Measurements from ENCODE around the gene PRICKLE4. TPM values are rescaled to one million over a fixed set of nuclear protein-coding genes. Genes with fewer than 3 reads are reported as not detected.

PRICKLE4 gene
- total RNA-seq, 1 donor from 2014 or later = not detected

DNA sequence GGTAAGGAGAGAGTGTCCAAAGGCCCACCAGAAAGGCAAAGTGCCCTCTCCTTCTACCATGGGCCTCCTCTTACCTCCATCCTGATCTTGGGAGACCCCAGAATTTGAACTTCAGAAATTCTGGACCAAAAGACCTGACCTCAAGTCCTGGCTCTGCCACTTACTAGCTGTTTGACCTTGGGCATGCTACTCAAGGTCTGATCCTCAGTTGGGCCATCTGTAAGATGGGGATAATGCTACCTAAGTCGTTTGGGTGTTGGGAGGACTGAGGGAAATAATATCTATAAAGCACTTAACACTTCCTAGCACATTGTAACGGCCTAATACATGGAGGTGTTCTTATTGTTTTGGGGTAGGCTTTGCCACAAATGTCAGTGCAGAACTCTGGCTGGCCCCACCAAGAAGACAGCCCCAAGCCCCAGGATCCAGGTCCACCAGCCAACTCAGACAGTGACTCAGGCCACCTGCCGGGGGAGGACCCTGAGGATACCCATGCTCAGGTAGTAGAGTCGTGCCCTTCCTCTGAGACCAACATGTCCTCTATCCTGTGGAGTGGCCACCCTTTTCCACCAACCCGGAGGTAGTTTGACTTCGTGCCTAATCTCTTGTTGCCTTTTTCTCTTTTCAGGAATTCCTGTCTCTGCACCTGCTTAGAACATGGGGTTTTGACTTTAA, 2.7 kb downstream of the PRICKLE4 start:
- no peaks in the 10 kb centered on the region for H3K36me3 Mint-ChIP-seq
- H3K27me3 ChIP-seq = peaks cover 36% of the 10 kb centered on the region
- no peaks in the 10 kb centered on the region for H3K9me3 Mint-ChIP-seq
- H3K9ac ChIP-seq = no peak overlapping the region
- no peak overlapping the region for H3K4me2 ChIP-seq
- H3K36me3 ChIP-seq = no peaks in the 10 kb centered on the region
- H3F3A ChIP-seq (ENCODE audit: low read depth) = peaks cover 26% of the 10 kb centered on the region
- H3K27me3 Mint-ChIP-seq (ENCODE audit: insufficient read depth, low read depth) = peaks cover 9% of the 10 kb centered on the region
- H4K20me1 ChIP-seq (ENCODE audit: low read depth) = no peaks in the 10 kb centered on the region
- no peak overlapping the region for H3K27ac Mint-ChIP-seq
- H2AFZ ChIP-seq (replicated peaks) = no peak overlapping the region
- H3K27ac ChIP-seq = no peak overlapping the region
- TF ChIP-seq EZH2phosphoT487 (IDR thresholded peaks at IDR 0.05) (no peak), CTCF (IDR thresholded peaks at IDR 0.05) (no peak), EZH2 (IDR thresholded peaks at IDR 0.05) (no peak)
- no peak overlapping the region for H3K4me3 Mint-ChIP-seq
- H3K79me2 ChIP-seq (ENCODE audit: low read depth) = peaks cover 7% of the 10 kb centered on the region
- DNase-seq (ENCODE audit: low spot score) = no peak
- peaks cover 14% of the 10 kb centered on the region for H3K4me1 Mint-ChIP-seq
- H3K4me1 ChIP-seq = peaks cover 12% of the 10 kb centered on the region
- no peaks in the 10 kb centered on the region for H3K9me3 ChIP-seq (ENCODE audit: low read depth)
- H3K4me3 ChIP-seq = no peak overlapping the region

GRCh38 chr6:41784581-41785171, 4.1 kb downstream of the PRICKLE4 start:
- Mint-ChIP-seq H3K4me1 (peaks cover 12% of the 10 kb centered on the region), H3K9me3 (no peaks in the 10 kb centered on the region), H3K27me3 (ENCODE audit: insufficient read depth, low read depth) (peaks cover 9% of the 10 kb centered on the region), H3K36me3 (peaks cover 5% of the 10 kb centered on the region), H3K27ac (no peak overlapping the region), H3K4me3 (peak overlapping the region; percentile 98)
- no peak overlapping the region for H3K27ac ChIP-seq
- no peaks in the 10 kb centered on the region for H3K36me3 ChIP-seq
- no peak overlapping the region for H3K9ac ChIP-seq
- peaks cover 36% of the 10 kb centered on the region for H3F3A ChIP-seq (ENCODE audit: low read depth)
- no peak overlapping the region for H3K4me2 ChIP-seq
- peaks cover 5% of the 10 kb centered on the region for H3K4me1 ChIP-seq
- no peak overlapping the region for H2AFZ ChIP-seq (replicated peaks)
- no peak overlapping the region for H3K4me3 ChIP-seq
- no peaks in the 10 kb centered on the region for H4K20me1 ChIP-seq (ENCODE audit: low read depth)
- H3K9me3 ChIP-seq (ENCODE audit: low read depth) = no peaks in the 10 kb centered on the region
- peaks cover 21% of the 10 kb centered on the region for H3K79me2 ChIP-seq (ENCODE audit: low read depth)
- DNase-seq (ENCODE audit: low spot score) = no peak
- H3K27me3 ChIP-seq = peaks cover 36% of the 10 kb centered on the region
- TF ChIP-seq EZH2 (IDR thresholded peaks at IDR 0.05) (no peak), CTCF (IDR thresholded peaks at IDR 0.05) (no peak), EZH2phosphoT487 (IDR thresholded peaks at IDR 0.05) (no peak)

DNA sequence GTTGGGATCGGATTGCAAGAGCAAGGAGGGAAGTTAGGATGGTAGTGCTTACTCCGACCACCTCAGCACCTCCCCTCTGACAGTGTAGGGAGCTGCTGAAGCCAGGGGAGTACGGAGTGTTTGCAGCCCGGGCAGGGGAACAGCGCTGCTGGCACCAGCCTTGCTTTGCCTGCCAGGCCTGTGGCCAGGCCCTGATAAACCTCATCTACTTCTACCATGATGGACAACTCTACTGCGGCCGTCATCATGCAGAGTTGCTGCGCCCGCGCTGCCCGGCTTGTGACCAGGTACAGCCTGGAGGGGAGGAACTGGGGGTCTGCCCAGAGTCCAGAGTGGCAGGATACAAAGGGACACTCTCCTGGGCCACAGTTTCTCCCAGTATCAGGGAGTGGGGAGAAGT, 4.7 kb downstream of the PRICKLE4 start:
- peaks cover 26% of the 10 kb centered on the region for H3K79me2 ChIP-seq (ENCODE audit: low read depth)
- H3K4me3 ChIP-seq = no peak overlapping the region
- no peaks in the 10 kb centered on the region for H3K9me3 ChIP-seq (ENCODE audit: low read depth)
- no peak overlapping the region for H2AFZ ChIP-seq (replicated peaks)
- TF ChIP-seq EZH2 (IDR thresholded peaks at IDR 0.05) = no peak
- TF ChIP-seq EZH2phosphoT487 (IDR thresholded peaks at IDR 0.05) = no peak
- no peak for TF ChIP-seq CTCF (IDR thresholded peaks at IDR 0.05)
- peaks cover 5% of the 10 kb centered on the region for H3K4me1 ChIP-seq
- H3K36me3 ChIP-seq = no peaks in the 10 kb centered on the region
- H3K4me2 ChIP-seq = no peak overlapping the region
- H3K4me3 Mint-ChIP-seq = peak overlapping the region; percentile 98
- DNase-seq (ENCODE audit: low spot score) = no peak
- peaks cover 6% of the 10 kb centered on the region for H3K27me3 Mint-ChIP-seq (ENCODE audit: insufficient read depth, low read depth)
- peaks cover 37% of the 10 kb centered on the region for H3F3A ChIP-seq (ENCODE audit: low read depth)
- no peak overlapping the region for H3K9ac ChIP-seq
- no peak overlapping the region for H3K27ac ChIP-seq
- no peaks in the 10 kb centered on the region for H4K20me1 ChIP-seq (ENCODE audit: low read depth)
- peaks cover 36% of the 10 kb centered on the region for H3K27me3 ChIP-seq
- no peak overlapping the region for H3K27ac Mint-ChIP-seq
- H3K9me3 Mint-ChIP-seq = no peaks in the 10 kb centered on the region
- H3K36me3 Mint-ChIP-seq = peaks cover 9% of the 10 kb centered on the region
- H3K4me1 Mint-ChIP-seq = peaks cover 12% of the 10 kb centered on the region

Measured in neural progenitor cell (in vitro differentiated cells).